Lower lobe of right lung (tissue), 2 donors: ENCODE measurements around the gene VCAM1. TPM values are rescaled to one million over a fixed set of nuclear protein-coding genes. Genes with fewer than 3 reads are reported as not detected.

Source experiments
- ATAC-seq, 2 donors: fragments of 200-7000 bp; cut with Tn5 transposase; one replicate each; pipeline ENCODE4 v1.9.1; 2020 to 2022; ENCODE audit warnings: mild to moderate bottlenecking in 2 of 2, moderate library complexity in 2 of 2
- DNase-seq: peaks from one replicate; pipeline ENCODE4 v3.0.0-alpha.2; 2020
- H3K27ac ChIP-seq: fragments of 200-600 bp; one replicate; pipeline ENCODE4 v1.8.0; 2022
- H3K27me3 ChIP-seq: fragments of 200-600 bp; one replicate; pipeline ENCODE4 v1.8.0; 2022; ENCODE audit warnings: low read depth
- H3K36me3 ChIP-seq: fragments of 200-600 bp; one replicate; pipeline ENCODE4 v1.8.0; 2022; ENCODE audit warnings: mild to moderate bottlenecking
- H3K4me1 ChIP-seq: fragments of 200-600 bp; one replicate; pipeline ENCODE4 v1.8.0; 2022
- H3K4me3 ChIP-seq: fragments of 200-600 bp; one replicate; pipeline ENCODE4 v1.8.0; 2022; ENCODE audit warnings: mild to moderate bottlenecking
- H3K9me3 ChIP-seq: fragments of 200-600 bp; one replicate; pipeline ENCODE4 v1.8.0; 2022
- CTCF ChIP-seq: fragments of 200-600 bp; IDR thresholded peaks from one replicate; pipeline ENCODE4 v1.8.0; 2022; ENCODE audit warnings: antibody characterized with exemption, mild to moderate bottlenecking
- intact Hi-C: fragments of 100-400 bp; cut with DNase I; formaldehyde crosslinking; loops from one replicate; pipeline ENCODE4 v1.11.0; 2022
- total RNA-seq: library from RNA; stranded (reverse); fragmentation: NEBNext Ultra II Directional; extraction: Animal tissue kit (Norgen Biotek cat#: 25700); gene quantifications from one replicate; pipeline ENCODE4 v1.2.1, GENCODE V29; 2021
- donor health status: DM: no; HTN: yes; CAD: no; lungs with severe emphysema.

The VCAM1 gene
- total RNA-seq, 1 donor from 2014 or later: 5.5 TPM

GRCh38 chr1:100736324-100736723 is 16.8 kb downstream of the VCAM1 start:
- no peaks in the 10 kb centered on the region for H3K36me3 ChIP-seq
- H3K27me3 ChIP-seq: no peaks in the 10 kb centered on the region
- intact Hi-C loops: no loop called here
- H3K27ac ChIP-seq: no peak overlapping the region
- ATAC-seq (no peak), DNase-seq (no peak)
- H3K9me3 ChIP-seq: no peaks in the 10 kb centered on the region
- peaks cover 22% of the 10 kb centered on the region for H3K4me1 ChIP-seq
- no peak overlapping the region for H3K4me3 ChIP-seq
- no peak for TF ChIP-seq CTCF

GRCh38 chr1:100736746-100737145 is 17.2 kb downstream of the VCAM1 start:
- Histone ChIP-seq H3K4me3 (no peak overlapping the region), H3K36me3 (no peaks in the 10 kb centered on the region), H3K4me1 (peaks cover 22% of the 10 kb centered on the region), H3K27ac (no peak overlapping the region), H3K9me3 (no peaks in the 10 kb centered on the region), H3K27me3 (no peaks in the 10 kb centered on the region)
- intact Hi-C loops: no loop called here
- TF ChIP-seq CTCF: no peak
- ATAC-seq (no peak), DNase-seq (no peak)

- no peak overlapping the region for H3K27ac ChIP-seq
- no peaks in the 10 kb centered on the region for H3K9me3 ChIP-seq
- no peak for ATAC-seq
- no peaks in the 10 kb centered on the region for H3K27me3 ChIP-seq
- no peak for DNase-seq
- TF ChIP-seq CTCF: no peak
- intact Hi-C loops: no loop called here
- no peak overlapping the region for H3K4me3 ChIP-seq
- no peaks in the 10 kb centered on the region for H3K36me3 ChIP-seq
- H3K4me1 ChIP-seq: no peaks in the 10 kb centered on the region
Observed at GRCh38 chr1:100746542-100746932, 27.0 kb downstream of the VCAM1 start.

GRCh38 chr1:100747771-100748170 is 28.2 kb downstream of the VCAM1 start:
- intact Hi-C loops: no loop called here
- no peak for ATAC-seq
- Histone ChIP-seq H3K27me3 (no peaks in the 10 kb centered on the region), H3K4me1 (no peaks in the 10 kb centered on the region), H3K9me3 (no peaks in the 10 kb centered on the region), H3K27ac (no peak overlapping the region), H3K4me3 (no peak overlapping the region), H3K36me3 (no peaks in the 10 kb centered on the region)
- DNase-seq: no peak
- no peak for TF ChIP-seq CTCF

GRCh38 chr1:100750005-100750885 is 30.7 kb downstream of the VCAM1 start:
- H3K27ac ChIP-seq: no peak overlapping the region
- no peak for TF ChIP-seq CTCF
- intact Hi-C loops: no loop called here
- no peaks in the 10 kb centered on the region for H3K27me3 ChIP-seq
- DNase-seq (no peak), ATAC-seq (no peak)
- H3K4me1 ChIP-seq: no peaks in the 10 kb centered on the region
- H3K4me3 ChIP-seq: no peak overlapping the region
- H3K9me3 ChIP-seq: no peaks in the 10 kb centered on the region
- no peaks in the 10 kb centered on the region for H3K36me3 ChIP-seq
